ENCODE measurements around the gene ZNF207. TPM values are rescaled to one million over a fixed set of nuclear protein-coding genes. Genes with fewer than 3 reads are reported as not detected.

Gene ZNF207
- total and polyA plus RNA-seq, 2 of the 8 experiments (the other 6 are each of a cell fraction or from before 2014, with no cell fraction given): 268 to 286 TPM

DNA sequence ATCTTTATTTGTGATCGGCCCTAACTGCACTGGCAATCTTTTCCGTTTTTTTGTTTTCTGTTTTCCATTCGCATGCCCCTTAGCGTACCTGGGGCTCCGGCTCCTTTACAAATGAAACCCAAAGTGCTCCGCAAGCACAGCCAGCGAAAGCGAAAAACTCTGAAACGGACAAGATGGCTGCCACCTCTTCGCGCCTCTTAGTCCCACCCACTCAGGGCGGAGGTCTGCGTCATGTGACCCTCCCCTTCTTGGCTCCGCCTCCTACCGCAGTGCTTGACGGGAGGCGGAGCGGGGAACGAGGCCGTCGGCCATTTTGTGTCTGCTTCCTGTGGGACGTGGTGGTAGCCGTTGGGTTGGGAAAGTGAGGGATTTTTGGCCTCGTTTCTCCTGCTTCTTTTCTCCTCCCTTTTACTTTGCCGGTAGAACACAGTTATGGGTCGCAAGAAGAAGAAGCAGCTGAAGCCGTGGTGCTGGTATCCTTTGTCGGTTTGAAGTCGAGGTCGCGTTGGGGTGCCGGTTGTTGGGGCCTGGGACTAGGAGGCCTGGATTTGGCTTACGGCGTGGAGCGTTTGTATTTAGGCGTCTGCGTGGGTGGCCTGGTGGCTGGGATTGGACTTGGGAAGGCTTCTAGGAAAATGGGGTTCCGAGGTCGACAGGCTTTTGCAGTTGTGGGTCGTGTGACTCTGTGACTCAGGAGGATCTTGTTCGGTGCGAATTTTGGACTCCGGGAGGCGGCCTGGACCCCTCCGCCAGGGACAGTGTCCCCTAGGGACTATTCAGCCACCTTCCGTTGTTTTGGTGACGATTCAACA, at the start of gene ZNF207 (continued):
- TF ChIP-seq, protein P1, sequence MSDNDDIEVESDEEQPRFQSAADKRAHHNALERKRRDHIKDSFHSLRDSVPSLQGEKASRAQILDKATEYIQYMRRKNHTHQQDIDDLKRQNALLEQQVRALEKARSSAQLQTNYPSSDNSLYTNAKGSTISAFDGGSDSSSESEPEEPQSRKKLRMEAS (IDR thresholded peaks at IDR 0.05): peak; percentile 50
- TF ChIP-seq YY1 (IDR thresholded peaks at IDR 0.05; ENCODE audit: low read depth, low read length): peak; percentile 99
- TF ChIP-seq, protein P2, sequence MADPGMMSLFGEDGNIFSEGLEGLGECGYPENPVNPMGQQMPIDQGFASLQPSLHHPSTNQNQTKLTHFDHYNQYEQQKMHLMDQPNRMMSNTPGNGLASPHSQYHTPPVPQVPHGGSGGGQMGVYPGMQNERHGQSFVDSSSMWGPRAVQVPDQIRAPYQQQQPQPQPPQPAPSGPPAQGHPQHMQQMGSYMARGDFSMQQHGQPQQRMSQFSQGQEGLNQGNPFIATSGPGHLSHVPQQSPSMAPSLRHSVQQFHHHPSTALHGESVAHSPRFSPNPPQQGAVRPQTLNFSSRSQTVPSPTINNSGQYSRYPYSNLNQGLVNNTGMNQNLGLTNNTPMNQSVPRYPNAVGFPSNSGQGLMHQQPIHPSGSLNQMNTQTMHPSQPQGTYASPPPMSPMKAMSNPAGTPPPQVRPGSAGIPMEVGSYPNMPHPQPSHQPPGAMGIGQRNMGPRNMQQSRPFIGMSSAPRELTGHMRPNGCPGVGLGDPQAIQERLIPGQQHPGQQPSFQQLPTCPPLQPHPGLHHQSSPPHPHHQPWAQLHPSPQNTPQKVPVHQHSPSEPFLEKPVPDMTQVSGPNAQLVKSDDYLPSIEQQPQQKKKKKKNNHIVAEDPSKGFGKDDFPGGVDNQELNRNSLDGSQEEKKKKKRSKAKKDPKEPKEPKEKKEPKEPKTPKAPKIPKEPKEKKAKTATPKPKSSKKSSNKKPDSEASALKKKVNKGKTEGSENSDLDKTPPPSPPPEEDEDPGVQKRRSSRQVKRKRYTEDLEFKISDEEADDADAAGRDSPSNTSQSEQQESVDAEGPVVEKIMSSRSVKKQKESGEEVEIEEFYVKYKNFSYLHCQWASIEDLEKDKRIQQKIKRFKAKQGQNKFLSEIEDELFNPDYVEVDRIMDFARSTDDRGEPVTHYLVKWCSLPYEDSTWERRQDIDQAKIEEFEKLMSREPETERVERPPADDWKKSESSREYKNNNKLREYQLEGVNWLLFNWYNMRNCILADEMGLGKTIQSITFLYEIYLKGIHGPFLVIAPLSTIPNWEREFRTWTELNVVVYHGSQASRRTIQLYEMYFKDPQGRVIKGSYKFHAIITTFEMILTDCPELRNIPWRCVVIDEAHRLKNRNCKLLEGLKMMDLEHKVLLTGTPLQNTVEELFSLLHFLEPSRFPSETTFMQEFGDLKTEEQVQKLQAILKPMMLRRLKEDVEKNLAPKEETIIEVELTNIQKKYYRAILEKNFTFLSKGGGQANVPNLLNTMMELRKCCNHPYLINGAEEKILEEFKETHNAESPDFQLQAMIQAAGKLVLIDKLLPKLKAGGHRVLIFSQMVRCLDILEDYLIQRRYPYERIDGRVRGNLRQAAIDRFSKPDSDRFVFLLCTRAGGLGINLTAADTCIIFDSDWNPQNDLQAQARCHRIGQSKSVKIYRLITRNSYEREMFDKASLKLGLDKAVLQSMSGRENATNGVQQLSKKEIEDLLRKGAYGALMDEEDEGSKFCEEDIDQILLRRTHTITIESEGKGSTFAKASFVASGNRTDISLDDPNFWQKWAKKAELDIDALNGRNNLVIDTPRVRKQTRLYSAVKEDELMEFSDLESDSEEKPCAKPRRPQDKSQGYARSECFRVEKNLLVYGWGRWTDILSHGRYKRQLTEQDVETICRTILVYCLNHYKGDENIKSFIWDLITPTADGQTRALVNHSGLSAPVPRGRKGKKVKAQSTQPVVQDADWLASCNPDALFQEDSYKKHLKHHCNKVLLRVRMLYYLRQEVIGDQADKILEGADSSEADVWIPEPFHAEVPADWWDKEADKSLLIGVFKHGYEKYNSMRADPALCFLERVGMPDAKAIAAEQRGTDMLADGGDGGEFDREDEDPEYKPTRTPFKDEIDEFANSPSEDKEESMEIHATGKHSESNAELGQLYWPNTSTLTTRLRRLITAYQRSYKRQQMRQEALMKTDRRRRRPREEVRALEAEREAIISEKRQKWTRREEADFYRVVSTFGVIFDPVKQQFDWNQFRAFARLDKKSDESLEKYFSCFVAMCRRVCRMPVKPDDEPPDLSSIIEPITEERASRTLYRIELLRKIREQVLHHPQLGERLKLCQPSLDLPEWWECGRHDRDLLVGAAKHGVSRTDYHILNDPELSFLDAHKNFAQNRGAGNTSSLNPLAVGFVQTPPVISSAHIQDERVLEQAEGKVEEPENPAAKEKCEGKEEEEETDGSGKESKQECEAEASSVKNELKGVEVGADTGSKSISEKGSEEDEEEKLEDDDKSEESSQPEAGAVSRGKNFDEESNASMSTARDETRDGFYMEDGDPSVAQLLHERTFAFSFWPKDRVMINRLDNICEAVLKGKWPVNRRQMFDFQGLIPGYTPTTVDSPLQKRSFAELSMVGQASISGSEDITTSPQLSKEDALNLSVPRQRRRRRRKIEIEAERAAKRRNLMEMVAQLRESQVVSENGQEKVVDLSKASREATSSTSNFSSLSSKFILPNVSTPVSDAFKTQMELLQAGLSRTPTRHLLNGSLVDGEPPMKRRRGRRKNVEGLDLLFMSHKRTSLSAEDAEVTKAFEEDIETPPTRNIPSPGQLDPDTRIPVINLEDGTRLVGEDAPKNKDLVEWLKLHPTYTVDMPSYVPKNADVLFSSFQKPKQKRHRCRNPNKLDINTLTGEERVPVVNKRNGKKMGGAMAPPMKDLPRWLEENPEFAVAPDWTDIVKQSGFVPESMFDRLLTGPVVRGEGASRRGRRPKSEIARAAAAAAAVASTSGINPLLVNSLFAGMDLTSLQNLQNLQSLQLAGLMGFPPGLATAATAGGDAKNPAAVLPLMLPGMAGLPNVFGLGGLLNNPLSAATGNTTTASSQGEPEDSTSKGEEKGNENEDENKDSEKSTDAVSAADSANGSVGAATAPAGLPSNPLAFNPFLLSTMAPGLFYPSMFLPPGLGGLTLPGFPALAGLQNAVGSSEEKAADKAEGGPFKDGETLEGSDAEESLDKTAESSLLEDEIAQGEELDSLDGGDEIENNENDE (IDR thresholded peaks at IDR 0.05; ENCODE audit: insufficient replicate concordance, low read length): no peak
- peak; percentile 76 for TF ChIP-seq ASH2L (IDR thresholded peaks at IDR 0.05; ENCODE audit: low read length)
- TF ChIP-seq, protein P3, sequence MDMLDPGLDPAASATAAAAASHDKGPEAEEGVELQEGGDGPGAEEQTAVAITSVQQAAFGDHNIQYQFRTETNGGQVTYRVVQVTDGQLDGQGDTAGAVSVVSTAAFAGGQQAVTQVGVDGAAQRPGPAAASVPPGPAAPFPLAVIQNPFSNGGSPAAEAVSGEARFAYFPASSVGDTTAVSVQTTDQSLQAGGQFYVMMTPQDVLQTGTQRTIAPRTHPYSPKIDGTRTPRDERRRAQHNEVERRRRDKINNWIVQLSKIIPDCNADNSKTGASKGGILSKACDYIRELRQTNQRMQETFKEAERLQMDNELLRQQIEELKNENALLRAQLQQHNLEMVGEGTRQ (IDR thresholded peaks at IDR 0.05; ENCODE audit: low read length): peak; percentile 97
- TF ChIP-seq RBBP5 (IDR thresholded peaks at IDR 0.05; ENCODE audit: borderline replicate concordance, low read depth, low read length): 0 out of 2 replicates have a peak, but pooled peaks have one; percentile 44
- TF ChIP-seq SP1 (IDR thresholded peaks at IDR 0.05; ENCODE audit: low read depth, low read length): peak; percentile 65; the same call in 1 of the 2 replicates
- 0 out of 2 replicates have a peak, but pooled peaks have one; percentile 11 for TF ChIP-seq KDM5A (IDR thresholded peaks at IDR 0.05; ENCODE audit: low read length)
- TF ChIP-seq TAF1 (IDR thresholded peaks at IDR 0.05; ENCODE audit: low read depth, low read length): peak; percentile 98
